Cardiac muscle cell (in vitro differentiated cells and primary cell): ENCODE measurements around the gene FBXO39. TPM values are rescaled to one million over a fixed set of nuclear protein-coding genes. Genes with fewer than 3 reads are reported as not detected.
A peak's percentile ranks its signal among the peaks of the same experiment; 100 is the strongest.

Experiments used
- DNase-seq, 2 donors: peaks; one replicate each; pipeline versions ENCODE4 v3.0.0 to v3.0.0-alpha.2; 2010 to 2017; ENCODE audit warnings: low read depth in 1 of 2, low spot score in 1 of 2
- H3K27ac ChIP-seq: fragments of 200-600 bp; sonication (generic); 2 replicates; pipeline ENCODE4 v1.5.1; 2016
- H3K27me3 ChIP-seq: fragments of 200-600 bp; sonication (generic); 2 replicates; pipeline ENCODE4 v1.6.0; 2016; ENCODE audit warnings: control low read depth
- H3K36me3 ChIP-seq: fragments of 200-600 bp; sonication (generic); 2 replicates; pipeline ENCODE4 v1.5.1; 2016; ENCODE audit warnings: control low read depth
- H3K4me1 ChIP-seq: fragments of 200-600 bp; sonication (generic); 2 replicates; pipeline ENCODE4 v1.8.1; 2017; ENCODE audit warnings: low read depth, mild to moderate bottlenecking, mixed run types
- H3K4me3 ChIP-seq: fragments of 200-600 bp; sonication (generic); 2 replicates; pipeline ENCODE4 v1.5.1; 2016; ENCODE audit warnings: mild to moderate bottlenecking
- H3K9me3 ChIP-seq: fragments of 200-600 bp; sonication (generic); 2 replicates; pipeline ENCODE4 v1.5.1; 2017; ENCODE audit warnings: low read depth, mild to moderate bottlenecking, control low read depth
- polyA plus RNA-seq: library from polyadenylated mRNA; unstranded; fragments of >200 nt; fragmentation: Nextera tagmentation; extraction: Ambion mirVana; gene quantifications from 2 replicates; pipeline ENCODE4 v1.2.1, GENCODE V29; 2016
- total RNA-seq: library from RNA; depleted of rRNA; stranded (reverse); fragments of >200 nt; gene quantifications from 2 replicates; pipeline ENCODE4 v1.2.3, GENCODE V29; 2016
- TF ChIP-seq, protein P1 (sequence below): IDR thresholded peaks from 2 replicates; pipeline ENCODE4 v1.5.1; 2012; ENCODE audit warnings: low read depth, mild to moderate bottlenecking, low read length

FBXO39 gene
- total and polyA plus RNA-seq, 2 experiments from 2014 or later, result not detected

DNA sequence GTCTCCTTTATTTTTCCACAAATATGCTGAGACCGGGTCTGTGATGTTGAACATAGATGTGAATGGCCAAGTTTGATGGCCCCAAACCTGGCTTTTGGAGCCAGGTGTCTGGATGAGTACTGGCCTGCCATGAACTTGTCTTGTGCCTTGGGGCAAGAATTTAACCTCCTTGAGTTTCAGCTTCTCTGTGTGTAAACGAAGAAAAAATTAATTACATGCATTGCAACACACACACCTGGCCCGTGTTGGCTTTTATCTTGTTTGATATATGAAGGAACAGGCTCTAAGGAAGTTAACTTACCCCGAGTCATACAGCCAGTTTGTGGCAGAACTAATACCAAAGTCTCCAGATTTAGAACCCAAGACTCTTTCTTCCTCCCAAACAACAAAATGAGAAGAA, 13.1 kb downstream of the FBXO39 start:
- no peaks in the 10 kb centered on the region for H3K4me1 ChIP-seq
- no peak overlapping the region for H3K27ac ChIP-seq
- no peaks in the 10 kb centered on the region for H3K9me3 ChIP-seq
- no peaks in the 10 kb centered on the region for H3K36me3 ChIP-seq
- no peak for DNase-seq
- TF ChIP-seq, protein P1, sequence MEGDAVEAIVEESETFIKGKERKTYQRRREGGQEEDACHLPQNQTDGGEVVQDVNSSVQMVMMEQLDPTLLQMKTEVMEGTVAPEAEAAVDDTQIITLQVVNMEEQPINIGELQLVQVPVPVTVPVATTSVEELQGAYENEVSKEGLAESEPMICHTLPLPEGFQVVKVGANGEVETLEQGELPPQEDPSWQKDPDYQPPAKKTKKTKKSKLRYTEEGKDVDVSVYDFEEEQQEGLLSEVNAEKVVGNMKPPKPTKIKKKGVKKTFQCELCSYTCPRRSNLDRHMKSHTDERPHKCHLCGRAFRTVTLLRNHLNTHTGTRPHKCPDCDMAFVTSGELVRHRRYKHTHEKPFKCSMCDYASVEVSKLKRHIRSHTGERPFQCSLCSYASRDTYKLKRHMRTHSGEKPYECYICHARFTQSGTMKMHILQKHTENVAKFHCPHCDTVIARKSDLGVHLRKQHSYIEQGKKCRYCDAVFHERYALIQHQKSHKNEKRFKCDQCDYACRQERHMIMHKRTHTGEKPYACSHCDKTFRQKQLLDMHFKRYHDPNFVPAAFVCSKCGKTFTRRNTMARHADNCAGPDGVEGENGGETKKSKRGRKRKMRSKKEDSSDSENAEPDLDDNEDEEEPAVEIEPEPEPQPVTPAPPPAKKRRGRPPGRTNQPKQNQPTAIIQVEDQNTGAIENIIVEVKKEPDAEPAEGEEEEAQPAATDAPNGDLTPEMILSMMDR, result no peak
- no peak overlapping the region for H3K4me3 ChIP-seq
- H3K27me3 ChIP-seq, result peaks cover 45% of the 10 kb centered on the region

DNA sequence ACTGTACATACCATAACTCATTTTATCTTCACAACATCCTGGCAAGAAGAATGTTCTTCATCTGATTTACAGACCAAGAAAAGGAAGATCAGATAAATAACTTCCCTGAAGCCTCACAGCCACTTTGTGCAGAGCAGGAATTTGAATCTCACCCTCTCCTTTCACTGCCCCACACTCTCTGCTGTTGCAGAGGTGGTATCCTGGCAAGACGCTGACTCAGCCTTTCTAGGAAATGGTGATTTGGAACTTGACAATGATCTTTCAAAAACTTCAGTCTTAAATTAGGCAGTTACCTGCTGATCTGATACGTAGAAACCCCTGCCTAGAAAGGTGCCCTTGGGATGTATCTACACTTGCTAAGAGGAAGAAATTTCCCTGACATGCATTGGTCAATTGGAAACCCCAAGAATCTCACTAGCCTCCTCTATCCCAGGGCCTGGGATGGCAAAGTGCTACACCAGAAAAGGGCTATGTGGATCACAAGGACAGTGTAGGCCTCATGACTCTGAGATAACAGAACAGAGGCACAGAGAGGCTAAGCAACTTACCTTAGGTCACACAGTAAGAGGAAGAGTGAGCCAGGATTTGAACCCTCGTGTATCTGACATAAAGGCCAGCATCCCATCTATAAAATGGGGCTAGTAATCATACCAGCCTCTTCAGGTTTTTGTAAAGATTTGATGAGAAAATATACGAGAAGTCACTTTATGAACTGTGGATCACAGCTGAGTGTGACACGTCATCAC, 17.9 kb downstream of the FBXO39 start:
- H3K27ac ChIP-seq, result no peak overlapping the region
- no peak for DNase-seq
- H3K36me3 ChIP-seq, result no peaks in the 10 kb centered on the region
- H3K9me3 ChIP-seq, result no peaks in the 10 kb centered on the region
- TF ChIP-seq, protein P1, result no peak
- no peaks in the 10 kb centered on the region for H3K4me1 ChIP-seq
- no peak overlapping the region for H3K4me3 ChIP-seq
- peaks cover 32% of the 10 kb centered on the region for H3K27me3 ChIP-seq

DNA sequence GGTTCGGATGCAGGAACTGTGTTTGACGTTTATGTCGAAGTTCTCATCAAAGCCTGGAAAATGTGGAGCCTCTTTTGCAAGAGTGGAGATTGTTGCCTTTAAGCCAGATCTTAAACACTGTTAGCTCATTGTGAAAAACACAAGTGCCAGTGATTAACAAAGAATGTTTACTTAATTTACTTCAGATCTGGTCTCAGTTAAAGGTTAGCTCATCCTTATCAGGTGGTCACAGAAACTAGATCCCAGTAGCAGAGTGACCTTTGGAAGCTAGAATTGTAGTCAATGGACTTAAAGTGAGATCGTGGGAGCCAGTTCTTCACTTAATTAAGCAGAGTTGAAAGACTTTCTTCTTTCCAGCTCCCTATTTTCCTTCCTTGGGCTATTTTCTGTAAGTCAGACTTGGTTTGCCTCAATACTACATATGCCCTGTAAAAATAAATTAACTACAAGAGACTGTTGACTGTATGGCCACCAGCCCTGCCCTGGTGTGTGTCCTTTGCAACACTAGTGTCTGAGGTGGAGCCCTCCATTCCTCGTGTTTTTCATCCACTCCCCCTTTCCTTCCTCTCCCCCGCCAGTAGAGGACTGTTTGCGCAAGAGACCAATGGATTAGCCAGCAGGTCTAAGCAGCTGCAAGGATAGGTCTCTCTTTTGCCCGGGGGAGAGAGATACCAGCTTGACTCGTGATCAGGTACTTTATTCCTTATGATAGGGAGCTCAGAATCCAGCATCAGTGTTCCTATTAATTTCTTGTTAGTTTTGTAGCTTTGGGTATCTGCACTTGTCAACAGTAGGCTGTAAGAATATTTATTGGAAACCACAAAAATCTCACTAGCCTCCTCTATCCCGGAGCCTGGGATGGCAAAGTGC, 20.2 kb downstream of the FBXO39 start:
- Histone ChIP-seq H3K4me1 (no peaks in the 10 kb centered on the region), H3K27me3 (peaks cover 13% of the 10 kb centered on the region), H3K36me3 (no peaks in the 10 kb centered on the region), H3K4me3 (no peak overlapping the region), H3K9me3 (no peaks in the 10 kb centered on the region), H3K27ac (no peak overlapping the region)
- DNase-seq, result peak in 1 of 2 donors; percentile 35
- TF ChIP-seq, protein P1, result no peak

- no peak for DNase-seq
- Histone ChIP-seq H3K27ac (no peak overlapping the region), H3K4me3 (no peak overlapping the region), H3K27me3 (peaks cover 8% of the 10 kb centered on the region), H3K36me3 (no peaks in the 10 kb centered on the region), H3K9me3 (no peaks in the 10 kb centered on the region), H3K4me1 (no peaks in the 10 kb centered on the region)
- TF ChIP-seq, protein P1, result no peak
These were observed 21.0 kb downstream of the FBXO39 start for GRCh38 chr17:6796887-6797490.

- Histone ChIP-seq H3K27ac (no peak overlapping the region), H3K9me3 (no peaks in the 10 kb centered on the region), H3K4me1 (no peaks in the 10 kb centered on the region), H3K27me3 (no peaks in the 10 kb centered on the region), H3K36me3 (no peaks in the 10 kb centered on the region), H3K4me3 (no peak overlapping the region)
- DNase-seq, result no peak
- TF ChIP-seq, protein P1, result no peak
These were observed 21.8 kb downstream of the FBXO39 start for GRCh38 chr17:6797718-6798351.
